ENCODE measurements around the gene PPEF1.
"Not testable (repeated sequence)": the region's sequence is repeated elsewhere in the genome, so short reads cannot be mapped to it uniquely, and the experiment has no call there.

Gene PPEF1

GRCh38 chrX:18702362-18703195, 4.9 kb upstream of the PPEF1 start:
- no peak for DNase-seq

- DNase-seq, result no peak
These were observed 2.4 kb downstream of the PPEF1 start for GRCh38 chrX:18709833-18710232.

- DNase-seq, result no peak
These were observed 7.5 kb downstream of the PPEF1 start for GRCh38 chrX:18714910-18715309.

- DNase-seq, result no peak
These were observed 12.4 kb downstream of the PPEF1 start for GRCh38 chrX:18719852-18720251.

- no peak for DNase-seq
These were observed 14.4 kb downstream of the PPEF1 start for GRCh38 chrX:18721683-18722499.

- no peak for DNase-seq
These were observed 15.1 kb downstream of the PPEF1 start for GRCh38 chrX:18722500-18723071.

- DNase-seq, result no peak
These were observed 18.0 kb downstream of the PPEF1 start for GRCh38 chrX:18725310-18725943.

- no peak for DNase-seq
These were observed 25.8 kb downstream of the PPEF1 start for GRCh38 chrX:18733287-18733686.

- DNase-seq, result not testable (repeated sequence)
These were observed 32.2 kb downstream of the PPEF1 start for GRCh38 chrX:18739609-18740008.

- no peak for DNase-seq
These were observed 41.1 kb downstream of the PPEF1 start for GRCh38 chrX:18748499-18748898.

- DNase-seq, result no peak
These were observed 46.2 kb downstream of the PPEF1 start for GRCh38 chrX:18753631-18754030.

- DNase-seq, result no peak
These were observed 48.2 kb downstream of the PPEF1 start for GRCh38 chrX:18755651-18756050.

- no peak for DNase-seq
These were observed 50.8 kb downstream of the PPEF1 start for GRCh38 chrX:18757956-18758932.

GRCh38 chrX:18761750-18762149, 54.3 kb downstream of the PPEF1 start:
- DNase-seq, result no peak

GRCh38 chrX:18763106-18763505, 55.7 kb downstream of the PPEF1 start:
- not testable (repeated sequence) for DNase-seq

GRCh38 chrX:18769364-18769763, 61.9 kb downstream of the PPEF1 start:
- DNase-seq, result no peak

- no peak for DNase-seq
These were observed 62.5 kb downstream of the PPEF1 start for GRCh38 chrX:18769812-18770573.

- DNase-seq, result no peak
These were observed 82.5 kb downstream of the PPEF1 start for GRCh38 chrX:18789916-18790315.

- DNase-seq, result no peak
These were observed 85.4 kb downstream of the PPEF1 start for GRCh38 chrX:18792828-18793227.

- DNase-seq, result no peak
These were observed 86.2 kb downstream of the PPEF1 start for GRCh38 chrX:18793601-18794089.

GRCh38 chrX:18797141-18797540, 89.7 kb downstream of the PPEF1 start:
- no peak for DNase-seq

Measured in activated T-cell treated with anti-CD3 and anti-CD28 coated beads, Interleukin-2, amount 50 U/mL, for 1 hour (primary cell).